H1 (cell line): Measurements from ENCODE around the gene ARHGEF26. TPM values are rescaled to one million over a fixed set of nuclear protein-coding genes. Genes with fewer than 3 reads are reported as not detected.

Source experiments
- CHD7 ChIP-seq: fragments of 300-600 bp; sonication (generic); IDR thresholded peaks from 2 replicates; pipeline ENCODE4 v1.7.1; 2012; ENCODE audit warnings: low read length, moderate library complexity, mild to moderate bottlenecking, inconsistent platforms; ENCODE audit not compliant: insufficient replicate concordance
- polyA plus RNA-seq, 7 experiments: library from polyadenylated mRNA; depleted of rRNA in 3 of 7; stranded (reverse) in 5 of 7; unstranded in 2 of 7; fragments of >200 nt in 5 of 7; fragments of 200-250 nt in 2 of 7; gene quantifications; 1 replicate in 5 of 7; 2 replicates in 1 of 7; 4 replicates in 1 of 7; pipeline versions ENCODE4 v1.2.1 to v1.2.3, GENCODE V29; 2011 to 2013; ENCODE audit warnings: missing spikeins in 2 of 7, mixed read lengths in 2 of 7
- total RNA-seq: library from RNA; stranded (reverse); fragmentation: NEBNext Ultra II Directional; extraction: Animal tissue kit (Norgen Biotek cat#: 25700); gene quantifications from 2 replicates; pipeline ENCODE4 v1.2.1, GENCODE V29; 2021

ARHGEF26 gene
- total and polyA plus RNA-seq, 2 of the 8 experiments (the other 6 are each of a cell fraction or from before 2014, with no cell fraction given) = 3.1 to 15.6 TPM

GRCh38 chr3:154191520-154191919 lies 70.3 kb downstream of the ARHGEF26 start (continued):
- no peak for TF ChIP-seq CHD7
